DLD1 (cell line): ENCODE results near the gene FGF5.
"Not testable (repeated sequence)": the region's sequence is repeated elsewhere in the genome, so short reads cannot be mapped to it uniquely, and the experiment has no call there.

ENCODE experiments used
- in situ Hi-C: cut with HindIII; loops from 2 replicates; pipeline ENCODE4 v1.10.0; 2017; ENCODE audit warnings: low sequenced_read_pairs

The FGF5 gene, protein sequence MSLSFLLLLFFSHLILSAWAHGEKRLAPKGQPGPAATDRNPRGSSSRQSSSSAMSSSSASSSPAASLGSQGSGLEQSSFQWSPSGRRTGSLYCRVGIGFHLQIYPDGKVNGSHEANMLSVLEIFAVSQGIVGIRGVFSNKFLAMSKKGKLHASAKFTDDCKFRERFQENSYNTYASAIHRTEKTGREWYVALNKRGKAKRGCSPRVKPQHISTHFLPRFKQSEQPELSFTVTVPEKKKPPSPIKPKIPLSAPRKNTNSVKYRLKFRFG

GRCh38 chr4:80266253-80266901 lies at the start of gene FGF5:
FGF5 (plus strand) TSS chr4:80266664; CDS start chr4:80266825, 161 bp downstream.
- in situ Hi-C loops = no loop called here

DNA sequence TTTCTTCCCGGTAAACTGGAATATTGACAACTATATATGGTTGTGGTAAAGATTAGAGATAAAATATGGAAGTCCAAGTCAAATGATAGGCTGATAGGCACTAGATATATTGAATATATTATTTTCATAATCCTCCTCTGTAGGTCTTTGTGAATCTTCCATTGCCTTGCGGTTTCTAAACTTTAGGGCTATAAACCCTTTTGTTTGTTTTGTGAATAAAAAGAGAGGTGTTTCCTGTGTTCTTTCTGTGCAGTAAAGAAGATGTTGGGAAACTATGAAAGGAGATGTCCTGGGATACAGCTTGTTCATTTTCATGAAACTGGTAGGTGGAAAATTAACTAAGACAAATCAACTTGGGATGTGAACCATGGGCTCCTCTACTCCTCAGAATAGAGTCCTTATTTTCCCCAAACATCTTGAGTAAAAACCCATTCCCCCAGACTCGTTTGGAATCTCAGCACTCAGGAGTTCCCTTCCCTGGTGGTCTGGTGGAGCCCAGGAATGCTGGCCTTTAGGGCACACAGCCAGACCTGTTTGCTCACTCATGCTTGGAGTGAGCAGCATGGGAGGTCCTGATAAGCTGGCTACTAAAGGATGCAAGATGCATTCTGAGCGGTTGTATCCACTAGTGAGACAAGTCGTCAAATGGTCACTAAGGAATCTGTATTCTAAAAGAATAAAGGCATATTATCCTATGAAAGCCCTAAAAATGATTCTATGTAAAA lies 47.0 kb upstream of the FGF5 start:
- in situ Hi-C loops = no loop called here

DNA sequence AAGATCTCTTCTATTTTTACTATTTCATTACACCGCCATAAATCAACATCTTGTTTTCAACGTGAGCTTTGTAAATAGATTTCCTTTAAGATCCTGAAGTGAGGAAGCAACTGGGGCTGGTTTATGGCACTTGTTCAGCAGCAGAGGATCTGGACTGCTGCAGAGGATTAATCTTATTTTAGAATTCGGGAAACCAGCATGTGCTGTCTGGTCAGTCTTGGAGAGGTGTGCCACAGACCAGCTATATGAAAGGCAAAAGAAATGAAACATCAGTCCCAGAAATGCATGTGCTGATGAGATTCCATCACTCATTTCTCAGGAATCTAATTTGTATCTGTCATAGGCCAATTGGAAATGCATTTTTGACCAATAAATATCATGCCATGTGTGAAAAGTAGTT lies 45.8 kb upstream of the FGF5 start:
- in situ Hi-C loops = no loop called here

DNA sequence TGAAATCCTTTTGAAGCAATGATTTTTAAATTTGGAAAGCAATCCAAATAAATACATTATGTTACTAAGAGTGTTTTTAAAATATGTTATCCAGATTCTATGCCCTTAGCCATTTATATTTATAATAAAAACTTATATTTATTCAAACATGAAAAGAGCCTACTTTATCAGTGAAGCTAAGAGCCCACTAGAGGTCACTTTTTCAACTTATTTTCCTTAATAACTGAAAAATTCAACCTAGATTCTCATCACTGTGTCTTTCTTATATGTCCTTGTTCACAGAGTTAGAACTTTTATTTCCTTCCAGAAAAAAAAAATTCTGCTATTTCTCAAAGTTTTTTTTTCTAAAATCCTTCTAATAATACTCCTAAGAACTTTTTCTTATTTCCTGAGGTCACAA lies 45.3 kb upstream of the FGF5 start:
- in situ Hi-C loops = no loop called here

DNA sequence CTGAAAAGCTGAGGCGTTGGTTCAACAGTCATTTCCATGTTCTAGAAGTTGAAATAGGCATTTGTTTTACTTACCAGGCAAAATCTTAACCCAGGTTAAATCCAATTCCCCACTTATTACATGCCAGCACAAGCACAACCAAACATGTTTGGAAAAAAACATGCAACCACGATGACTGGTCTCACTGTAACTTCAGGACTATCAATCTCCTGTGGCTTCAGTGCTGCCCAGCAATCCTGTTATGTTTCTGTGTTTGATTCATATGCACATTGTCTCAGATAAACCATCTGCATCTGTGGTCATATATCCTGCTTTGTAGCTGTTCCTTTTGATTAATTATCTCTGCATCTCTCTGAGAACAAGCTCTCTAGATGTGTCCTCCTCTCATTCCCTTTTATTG lies 40.9 kb upstream of the FGF5 start:
- in situ Hi-C loops = no loop called here

- in situ Hi-C loops = no loop called here
These were observed 40.4 kb upstream of the FGF5 start for GRCh38 chr4:80226094-80226493.

DNA sequence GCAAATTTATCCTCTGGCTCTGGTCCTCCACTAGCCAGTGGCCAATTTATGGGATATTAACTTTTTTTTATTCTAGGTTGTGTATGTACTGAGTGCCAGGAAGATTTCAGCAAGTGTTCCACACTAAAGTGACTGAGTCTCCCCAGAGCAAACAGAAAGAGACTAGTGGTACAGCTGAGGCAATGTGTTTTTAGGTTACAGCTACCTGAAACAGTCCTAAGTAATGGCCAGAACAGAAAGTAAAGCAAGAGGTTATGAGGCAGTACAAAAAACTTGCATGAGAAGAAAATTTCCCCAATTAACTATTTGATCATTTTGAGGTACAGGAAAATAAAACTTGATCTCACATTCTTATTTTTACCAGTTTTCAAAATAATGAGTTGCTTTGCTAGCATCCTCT lies 38.0 kb upstream of the FGF5 start:
- in situ Hi-C loops = no loop called here

- in situ Hi-C loops = no loop called here
These were observed 37.3 kb upstream of the FGF5 start for GRCh38 chr4:80229128-80229527.

DNA sequence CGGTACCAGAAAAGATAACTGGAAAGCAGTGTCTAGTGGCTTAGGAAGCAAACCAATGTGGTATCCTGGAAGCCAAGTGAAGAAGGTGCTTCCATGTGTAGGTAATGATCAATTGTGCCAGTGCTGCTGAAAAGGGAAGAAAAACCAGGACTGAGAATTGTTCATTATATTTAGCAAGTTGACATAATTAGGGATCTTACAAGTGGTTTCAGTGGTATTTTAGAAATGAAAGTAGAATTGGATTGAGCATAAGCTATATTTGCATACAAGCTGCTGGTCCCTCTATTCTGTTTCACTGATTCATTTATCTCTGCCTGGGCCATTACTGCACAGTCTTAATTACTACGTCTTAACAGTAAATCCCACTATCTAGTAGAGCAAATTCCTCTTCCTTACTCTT lies 36.9 kb upstream of the FGF5 start:
- in situ Hi-C loops = no loop called here

DNA sequence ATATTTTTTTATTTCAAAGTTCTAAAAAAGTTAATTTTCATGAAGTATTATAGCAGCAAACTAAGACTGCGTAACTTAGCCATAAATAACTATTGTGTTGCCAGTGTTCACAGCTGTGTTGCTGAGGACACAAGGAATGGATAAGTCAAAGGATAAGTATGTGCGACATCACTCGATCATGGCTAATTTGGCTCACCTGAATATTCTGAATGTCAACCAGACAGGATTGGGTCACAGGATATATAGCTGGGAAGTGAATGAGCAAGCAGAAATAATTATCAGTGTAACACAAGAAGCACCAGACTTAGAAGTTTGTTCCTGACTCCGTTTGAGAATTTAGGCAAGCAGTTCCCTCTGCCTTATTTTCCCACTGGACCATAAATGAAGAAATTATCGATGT lies 35.3 kb upstream of the FGF5 start:
- in situ Hi-C loops = no loop called here

- in situ Hi-C loops = no loop called here
These were observed 33.6 kb upstream of the FGF5 start for GRCh38 chr4:80232707-80233370.

DNA sequence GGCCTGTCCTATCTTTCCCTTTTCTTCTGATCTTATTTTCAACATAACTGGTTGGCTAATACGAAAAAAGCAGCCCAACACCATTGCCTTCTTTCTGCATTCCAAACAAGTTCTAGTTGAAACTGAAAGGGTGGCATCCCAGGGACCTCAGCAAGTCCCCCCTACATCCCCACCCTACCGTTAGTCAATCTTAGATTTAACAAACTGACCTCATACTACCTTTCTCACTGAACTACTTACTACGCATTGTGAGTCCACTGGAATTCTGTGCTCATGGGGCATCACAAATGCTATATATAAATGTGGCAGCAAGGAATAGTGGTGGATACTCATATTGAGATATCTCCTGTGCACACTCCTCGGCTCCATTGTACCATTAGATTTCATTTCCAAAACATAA lies 33.1 kb upstream of the FGF5 start:
- in situ Hi-C loops = no loop called here

- in situ Hi-C loops = no loop called here
These were observed 31.0 kb upstream of the FGF5 start for GRCh38 chr4:80235451-80235850.

DNA sequence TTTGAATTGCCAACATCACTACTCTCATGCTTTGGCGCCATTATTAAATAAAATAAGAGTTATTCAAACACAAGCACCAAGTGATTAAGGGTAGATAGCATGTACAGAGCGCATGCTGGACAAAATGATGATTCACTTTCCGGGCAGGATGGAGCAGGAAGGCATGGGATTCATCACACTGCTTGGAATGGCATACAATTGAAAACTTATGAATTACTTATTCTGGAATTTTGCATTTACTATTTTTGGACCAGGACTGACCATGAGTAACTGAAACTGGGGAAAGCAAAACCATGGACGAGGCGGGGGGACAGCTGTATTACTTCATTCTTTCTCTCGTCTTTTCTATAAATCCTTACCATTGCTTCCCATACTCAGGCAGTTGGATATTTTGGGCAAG lies 28.5 kb upstream of the FGF5 start:
- in situ Hi-C loops = no loop called here

DNA sequence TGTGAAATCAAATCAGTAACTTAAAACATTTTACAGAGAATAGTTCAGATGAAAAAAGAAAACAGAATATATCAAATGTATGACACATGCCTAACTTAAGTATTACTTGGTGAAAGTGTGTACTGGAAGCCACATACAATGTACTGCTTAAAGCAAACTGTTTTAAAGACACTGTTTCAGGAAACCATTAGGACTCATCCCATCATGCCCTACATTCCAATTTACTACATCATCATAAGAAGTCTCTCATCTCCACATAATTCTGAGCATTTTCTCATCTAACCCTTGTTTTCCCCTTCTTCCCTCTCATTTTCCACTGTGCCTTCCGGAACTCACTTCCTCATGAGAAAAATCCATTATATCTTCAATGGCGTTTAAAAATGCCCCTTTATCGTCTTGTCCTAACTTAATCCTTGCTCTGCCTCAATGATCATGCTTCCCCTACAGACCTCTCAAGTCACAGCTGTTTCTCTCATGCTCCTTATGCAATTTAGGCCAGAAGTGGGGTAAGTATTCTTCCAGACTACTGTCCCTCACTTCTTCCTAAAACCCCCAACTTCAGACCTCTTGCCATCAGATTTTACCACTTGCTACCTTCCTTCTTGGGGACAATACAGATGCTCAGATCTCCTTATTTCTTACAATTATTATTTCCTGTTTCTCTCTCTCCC lies 26.8 kb upstream of the FGF5 start:
- in situ Hi-C loops = no loop called here

- in situ Hi-C loops = no loop called here
These were observed 25.5 kb upstream of the FGF5 start for GRCh38 chr4:80240976-80241375.

DNA sequence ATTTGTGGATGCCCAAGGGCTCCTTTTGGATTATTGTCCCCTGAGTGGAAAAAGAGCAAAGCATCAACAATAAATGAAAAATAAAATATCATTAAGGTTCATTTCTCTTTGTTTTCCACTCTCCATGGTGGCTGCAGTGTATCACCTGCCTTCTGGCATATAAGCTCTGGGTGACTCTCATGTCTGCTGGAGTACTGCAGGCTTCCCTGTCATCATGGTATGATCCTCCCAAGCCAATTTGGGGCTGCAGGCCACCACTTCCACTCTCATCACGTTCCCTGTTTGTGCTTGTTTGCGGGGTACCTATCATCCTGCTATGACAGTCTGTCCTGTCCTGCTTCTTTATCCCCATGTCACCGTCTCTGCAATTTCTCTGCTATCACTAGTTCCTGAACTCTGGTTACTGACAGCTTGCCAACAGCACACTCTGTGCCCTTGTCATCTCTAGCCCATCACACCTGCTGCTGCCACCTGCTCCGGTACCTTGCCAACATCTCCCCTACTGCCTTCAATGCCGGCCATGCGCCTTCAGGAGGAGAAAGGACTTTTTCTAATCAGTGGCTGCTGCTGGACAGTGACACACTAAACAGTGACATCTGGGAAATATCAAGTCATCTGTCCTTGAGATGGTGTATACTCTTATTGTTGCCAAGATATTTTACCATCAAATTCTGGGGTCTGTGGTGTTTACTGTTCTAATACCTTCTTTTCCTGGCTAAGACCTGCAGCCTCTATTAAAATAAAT lies 23.0 kb upstream of the FGF5 start:
- in situ Hi-C loops = no loop called here

- in situ Hi-C loops = not testable (repeated sequence)
These were observed 19.0 kb upstream of the FGF5 start for GRCh38 chr4:80247484-80247883.

GRCh38 chr4:80249144-80249543 lies 17.3 kb upstream of the FGF5 start:
- in situ Hi-C loops = no loop called here

- in situ Hi-C loops = no loop called here
These were observed 14.0 kb upstream of the FGF5 start for GRCh38 chr4:80252427-80252826.
